NCI-H2029 treated with DMSO at 0.1 percent for 48 hours (cell line): ENCODE results near the gene WDFY1.
A peak's percentile ranks its signal among the peaks of the same experiment; 100 is the strongest.

ENCODE experiments used
- DNase-seq: peaks from one replicate; lab custom pipeline; 2025; lab: John Stamatoyannopoulos, UW

Gene WDFY1

GRCh38 chr2:223856584-223856983 lies 88.6 kb downstream of the WDFY1 start:
- no peak for DNase-seq

GRCh38 chr2:223856021-223856420 lies 89.1 kb downstream of the WDFY1 start:
- no peak for DNase-seq

- no peak for DNase-seq
Measured at GRCh38 chr2:223855426-223855825, 89.7 kb downstream of the WDFY1 start.

GRCh38 chr2:223854741-223855140 lies 90.4 kb downstream of the WDFY1 start:
- no peak for DNase-seq

- DNase-seq: no peak
Measured at GRCh38 chr2:223853425-223853837, 91.7 kb downstream of the WDFY1 start.

- DNase-seq: no peak
Measured at GRCh38 chr2:223852281-223852795, 92.8 kb downstream of the WDFY1 start.

GRCh38 chr2:223847410-223847809 lies 97.7 kb downstream of the WDFY1 start:
- DNase-seq: no peak

GRCh38 chr2:223846515-223846914 lies 98.6 kb downstream of the WDFY1 start:
- no peak for DNase-seq

GRCh38 chr2:223841436-223842190 lies 103.5 kb downstream of the WDFY1 start:
- no peak for DNase-seq

GRCh38 chr2:223837287-223838061 lies 107.7 kb downstream of the WDFY1 start, which contains the start of gene AP1S3:
Gene AP1S3, minus strand, starts transcription at chr2:223837582. Its CDS starts 132 bp downstream, at chr2:223837450.
- peak; percentile 56 for DNase-seq

- DNase-seq: no peak
Measured at GRCh38 chr2:223835701-223836532, 109.2 kb downstream of the WDFY1 start.

- DNase-seq: no peak
Measured at GRCh38 chr2:223834431-223834830, 110.7 kb downstream of the WDFY1 start.

- DNase-seq: no peak
Measured at GRCh38 chr2:223832241-223832903, 112.8 kb downstream of the WDFY1 start.

GRCh38 chr2:223829128-223829527 lies 116.0 kb downstream of the WDFY1 start:
- no peak for DNase-seq

GRCh38 chr2:223828314-223828713 lies 116.8 kb downstream of the WDFY1 start:
- no peak for DNase-seq

- DNase-seq: no peak
Measured at GRCh38 chr2:223826995-223827394, 118.1 kb downstream of the WDFY1 start.
